GM21723 (cell line): ENCODE data around the gene CERK.
"Not testable (repeated sequence)": the region's sequence is repeated elsewhere in the genome, so short reads cannot be mapped to it uniquely, and the experiment has no call there.

Source experiments
- ATAC-seq: cut with Tn5 transposase; IDR thresholded peaks from one replicate; pipeline ENCODE4 v1.9.1; 2021; ENCODE audit warnings: mild to moderate bottlenecking, moderate library complexity; ENCODE audit not compliant: unreplicated experiment

The CERK gene

GRCh38 chr22:46734213-46734722 lies 3.8 kb downstream of the CERK start:
- ATAC-seq = not testable (repeated sequence)

DNA sequence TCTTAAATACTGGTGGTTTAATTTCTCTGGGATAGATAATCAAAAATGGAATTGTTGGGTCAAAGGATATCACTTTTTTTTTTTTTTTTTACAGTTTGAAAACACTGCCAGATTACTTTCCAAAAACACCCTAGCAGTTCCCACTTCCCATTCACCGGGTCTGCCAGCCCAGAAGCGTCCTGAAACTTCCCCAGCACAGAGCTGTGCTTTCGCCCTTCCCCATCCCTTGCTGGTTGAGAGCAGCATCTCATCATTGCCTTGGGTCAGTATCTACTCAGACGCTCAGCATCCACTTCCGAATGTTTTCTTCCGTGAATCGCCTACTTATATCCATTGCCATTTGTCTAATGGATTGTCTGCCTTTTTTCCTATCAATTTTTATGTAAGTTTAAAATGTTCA lies 5.5 kb downstream of the CERK start:
- ATAC-seq = no peak

- no peak for ATAC-seq
Measured at GRCh38 chr22:46732041-46732379, 6.0 kb downstream of the CERK start.

- ATAC-seq = no peak
Measured at GRCh38 chr22:46731246-46732040, 6.6 kb downstream of the CERK start.

- ATAC-seq = no peak
Measured at GRCh38 chr22:46730568-46731245, 7.3 kb downstream of the CERK start.

- no peak for ATAC-seq
Measured at GRCh38 chr22:46728470-46728869, 9.6 kb downstream of the CERK start.

GRCh38 chr22:46727813-46728364 lies 10.2 kb downstream of the CERK start:
- ATAC-seq = no peak

- no peak for ATAC-seq
Measured at GRCh38 chr22:46726986-46727317, 11.1 kb downstream of the CERK start.

DNA sequence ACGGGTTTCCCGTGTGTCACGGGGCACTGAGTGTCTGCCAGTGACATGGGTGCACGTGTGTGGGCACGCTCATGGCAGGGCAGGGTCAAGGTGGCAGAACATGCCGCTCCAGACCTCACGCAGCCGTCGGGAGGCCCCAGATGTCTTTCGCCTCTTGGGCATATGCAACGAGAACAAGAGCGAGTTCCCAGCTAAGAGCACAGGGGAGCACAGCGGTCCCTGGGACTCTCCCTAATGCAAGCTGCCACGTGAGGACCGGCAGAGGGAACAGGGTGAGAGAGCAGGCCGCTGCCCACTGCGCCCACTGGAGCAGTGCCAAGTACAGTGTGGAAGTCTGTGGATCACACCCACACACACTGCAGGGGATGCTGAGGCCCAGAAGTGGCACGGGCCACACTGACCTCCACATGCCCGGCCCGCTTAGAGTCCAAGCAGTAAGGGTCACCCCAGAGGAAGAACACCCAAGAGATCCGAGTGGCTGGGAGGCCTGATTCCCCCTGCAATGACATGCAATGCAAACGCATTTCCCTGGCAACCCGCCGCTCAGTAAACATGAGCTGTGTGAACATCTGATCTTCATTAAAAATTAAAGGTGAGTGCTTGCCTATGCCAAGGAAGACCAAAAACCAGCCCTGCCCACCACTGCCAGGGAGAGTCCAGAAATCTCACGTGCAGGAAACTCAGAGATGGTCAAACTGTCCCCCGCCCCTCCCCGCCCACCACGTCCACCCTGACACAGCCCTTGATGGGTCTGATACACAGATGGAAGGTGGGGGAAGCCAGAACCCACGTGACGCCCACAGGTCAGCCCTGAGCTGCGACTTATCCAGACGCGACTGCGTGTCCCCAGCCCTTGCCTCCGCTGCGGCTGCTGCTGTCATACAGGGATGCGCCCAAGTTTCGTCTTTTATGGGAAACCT lies 11.7 kb downstream of the CERK start:
- ATAC-seq = no peak

DNA sequence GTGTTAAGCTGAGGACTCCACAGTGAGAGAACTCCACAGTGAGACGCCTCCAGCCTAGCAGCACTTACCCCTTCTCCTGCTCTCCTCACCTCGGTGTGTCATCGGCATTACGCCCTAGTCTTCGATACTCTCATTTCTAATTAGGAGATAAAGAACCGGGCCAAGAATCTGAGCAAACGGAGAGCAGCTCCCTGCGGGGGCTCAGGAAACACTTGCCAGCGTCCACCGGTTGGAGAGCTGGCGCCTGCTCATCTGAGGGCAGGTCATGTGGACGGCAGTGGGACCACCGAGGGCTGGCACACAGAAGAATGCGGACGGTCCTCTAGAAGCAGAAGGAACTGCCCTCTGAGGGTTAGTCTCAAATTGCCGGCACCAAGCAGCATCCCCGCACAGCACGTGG lies 13.0 kb downstream of the CERK start:
- no peak for ATAC-seq

DNA sequence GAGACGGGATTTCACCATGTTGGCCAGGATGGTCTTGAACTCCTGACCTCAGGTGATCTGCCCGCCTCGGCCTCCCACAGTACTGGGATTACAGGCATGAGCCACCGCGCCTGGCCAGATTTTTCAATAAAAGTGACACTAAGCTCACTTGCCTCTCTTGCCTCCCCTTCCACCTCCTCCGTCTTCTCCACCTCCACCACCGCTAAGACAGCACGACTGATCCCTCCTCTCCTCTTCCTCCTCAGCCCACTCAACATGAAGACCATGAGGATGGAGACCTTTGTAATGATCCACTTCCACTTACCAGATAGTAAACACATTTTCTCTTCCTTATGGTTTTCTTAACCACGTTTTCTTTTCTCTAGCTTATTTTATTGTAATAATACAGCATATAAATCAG lies 14.2 kb downstream of the CERK start:
- no peak for ATAC-seq

- ATAC-seq = no peak
Measured at GRCh38 chr22:46721501-46722085, 16.5 kb downstream of the CERK start.

- no peak for ATAC-seq
Measured at GRCh38 chr22:46719921-46720320, 18.1 kb downstream of the CERK start.

DNA sequence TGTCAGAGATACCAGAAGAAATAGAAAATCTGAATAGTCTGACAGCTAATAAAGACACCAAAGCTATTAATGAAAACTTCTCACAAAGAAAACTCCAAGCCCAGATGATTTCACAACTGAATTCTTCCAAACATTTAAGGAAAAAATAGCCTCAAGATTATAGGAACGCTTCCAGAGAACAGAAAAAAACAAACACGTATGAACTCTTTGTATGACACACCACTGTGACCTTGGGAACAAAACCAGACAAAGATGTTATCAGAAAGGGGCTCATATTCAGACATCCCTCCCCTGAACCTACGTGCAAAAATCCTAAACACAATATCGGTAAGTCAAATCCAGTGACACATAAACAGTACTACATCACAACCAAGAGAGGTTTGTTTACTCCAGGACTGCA lies 23.5 kb downstream of the CERK start:
- no peak for ATAC-seq

GRCh38 chr22:46712288-46712687 lies 25.8 kb downstream of the CERK start:
- ATAC-seq = no peak

DNA sequence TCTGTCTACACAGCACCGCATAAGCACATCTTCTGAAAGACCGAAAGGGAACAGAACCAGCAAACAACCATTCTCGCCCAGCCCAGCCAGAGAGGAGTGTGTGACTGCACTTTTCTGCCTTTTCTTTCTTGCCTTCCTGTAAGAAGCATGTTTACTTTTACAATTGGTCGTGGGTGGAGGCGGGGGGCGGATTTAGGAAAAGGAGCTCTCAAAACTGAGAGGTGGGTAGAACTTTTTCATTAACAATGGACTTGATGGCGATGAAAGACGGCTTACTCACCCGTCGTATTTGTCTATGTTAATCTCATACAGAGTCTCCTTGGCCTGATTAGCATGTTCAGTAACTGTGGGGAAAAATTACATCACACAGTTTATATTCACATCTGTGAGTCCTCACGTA lies 27.2 kb downstream of the CERK start:
- no peak for ATAC-seq

DNA sequence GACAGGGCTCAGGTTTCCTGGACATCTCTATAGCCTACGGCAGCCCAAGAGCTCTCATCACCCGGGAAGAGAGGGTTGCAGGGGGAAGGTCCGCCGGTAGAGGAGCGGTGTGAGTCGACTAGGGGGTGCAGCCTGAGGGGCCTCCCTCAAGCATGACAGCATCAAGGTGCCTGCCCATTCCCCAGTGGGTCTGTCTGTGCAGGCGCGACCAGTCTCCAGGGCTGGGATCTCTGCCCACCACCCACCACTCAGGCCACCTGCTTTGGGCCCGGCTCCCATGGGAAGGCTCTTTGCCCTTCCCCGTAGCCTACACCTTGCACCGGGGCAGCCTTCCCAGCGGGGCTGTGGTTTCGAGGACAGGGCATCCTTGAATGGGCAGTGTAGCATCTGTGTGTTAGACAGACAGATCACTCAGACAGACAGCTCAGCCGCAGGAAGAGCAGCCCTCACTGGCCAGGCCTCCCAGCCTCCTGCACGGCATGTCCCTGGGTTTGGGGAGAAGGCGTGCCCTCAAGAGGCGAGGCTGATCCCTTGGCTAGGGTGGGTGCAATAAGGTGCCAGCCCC lies 29.2 kb downstream of the CERK start:
- ATAC-seq = no peak

GRCh38 chr22:46707827-46708570 lies 30.1 kb downstream of the CERK start:
- ATAC-seq = no peak

DNA sequence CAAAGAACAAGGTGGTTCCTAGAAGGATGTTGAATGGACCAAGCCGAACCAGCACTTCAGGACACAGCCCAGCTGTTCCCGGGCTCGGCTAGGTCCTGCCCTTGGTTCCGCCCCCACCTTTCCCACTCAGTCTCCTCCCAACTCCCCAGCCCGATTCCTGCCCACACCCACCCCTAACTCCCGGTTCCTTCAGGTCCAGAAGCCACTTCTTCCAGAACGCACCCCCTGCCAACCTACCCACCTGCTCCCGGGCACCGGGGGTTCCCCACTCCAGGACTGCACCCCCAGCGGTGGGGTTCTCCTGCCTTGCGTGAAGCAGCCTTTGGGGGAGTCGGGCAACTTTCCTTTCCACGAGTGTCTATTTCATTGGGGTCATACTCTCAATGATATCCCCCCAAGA lies 30.7 kb downstream of the CERK start:
- ATAC-seq = no peak

DNA sequence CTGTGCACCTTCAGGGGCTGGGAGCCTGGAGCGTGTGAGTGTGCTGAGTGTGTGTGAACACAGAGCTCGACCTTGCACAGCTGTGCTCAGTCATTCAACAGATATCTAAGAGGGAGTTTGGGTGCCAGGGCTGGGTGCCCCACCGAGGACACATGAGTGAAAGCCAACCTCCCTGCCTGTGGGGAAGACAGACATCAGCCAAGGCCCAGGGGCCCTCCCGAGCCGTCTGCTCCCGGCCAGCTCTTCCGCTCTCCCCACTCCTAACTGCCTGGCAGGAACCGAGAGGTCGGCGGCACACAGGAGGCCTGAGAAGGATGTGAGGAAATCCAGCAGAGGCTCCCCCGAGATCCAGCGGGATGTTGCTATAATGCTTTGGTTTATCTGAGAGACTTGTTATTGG lies 32.0 kb downstream of the CERK start:
- ATAC-seq = no peak
